Spleen (tissue), 7 donors: ENCODE measurements around the gene HSPA1L.
"Not testable (repeated sequence)": the region's sequence is repeated elsewhere in the genome, so short reads cannot be mapped to it uniquely, and the experiment has no call there.

ENCODE experiments used
- POLR2A ChIP-seq, 3 donors: fragments of 450-650 bp; IDR thresholded peaks; one replicate each; pipeline ENCODE4 v1.5.1; 2017; ENCODE audit warnings: antibody characterized with exemption in 3 of 3, mild to moderate bottlenecking in 1 of 3
- POLR2AphosphoS5 ChIP-seq, 3 donors: sonication (generic); formaldehyde crosslinking; IDR thresholded peaks; one replicate each; pipeline ENCODE4 v1.5.1; 2017; ENCODE audit warnings: antibody characterized with exemption in 3 of 3
- TF ChIP-seq, protein P1 (sequence below), 11 experiments: fragments of 200-600 bp in 7 of 11; fragments of 450-650 bp in 4 of 11; sonication (generic) in 4 of 11; IDR thresholded peaks in 8 of 11; conservative IDR thresholded peaks in 3 of 11; 1 replicate in 7 of 11; 2 replicates in 4 of 11; pipeline versions ENCODE4 v1.4.0 to v1.8.0; 2016 to 2021; ENCODE audit warnings: antibody characterized with exemption in 11 of 11, inconsistent platforms in 4 of 11, mild to moderate bottlenecking in 1 of 11
- donor health status: DM: no; HTN: no; CAD: no; lungs with moderate emphysema.
- donor health status: DM: no; HTN: no; CAD: no.
- donor health status: DM: no; HTN: no; CAD: no.

DNA sequence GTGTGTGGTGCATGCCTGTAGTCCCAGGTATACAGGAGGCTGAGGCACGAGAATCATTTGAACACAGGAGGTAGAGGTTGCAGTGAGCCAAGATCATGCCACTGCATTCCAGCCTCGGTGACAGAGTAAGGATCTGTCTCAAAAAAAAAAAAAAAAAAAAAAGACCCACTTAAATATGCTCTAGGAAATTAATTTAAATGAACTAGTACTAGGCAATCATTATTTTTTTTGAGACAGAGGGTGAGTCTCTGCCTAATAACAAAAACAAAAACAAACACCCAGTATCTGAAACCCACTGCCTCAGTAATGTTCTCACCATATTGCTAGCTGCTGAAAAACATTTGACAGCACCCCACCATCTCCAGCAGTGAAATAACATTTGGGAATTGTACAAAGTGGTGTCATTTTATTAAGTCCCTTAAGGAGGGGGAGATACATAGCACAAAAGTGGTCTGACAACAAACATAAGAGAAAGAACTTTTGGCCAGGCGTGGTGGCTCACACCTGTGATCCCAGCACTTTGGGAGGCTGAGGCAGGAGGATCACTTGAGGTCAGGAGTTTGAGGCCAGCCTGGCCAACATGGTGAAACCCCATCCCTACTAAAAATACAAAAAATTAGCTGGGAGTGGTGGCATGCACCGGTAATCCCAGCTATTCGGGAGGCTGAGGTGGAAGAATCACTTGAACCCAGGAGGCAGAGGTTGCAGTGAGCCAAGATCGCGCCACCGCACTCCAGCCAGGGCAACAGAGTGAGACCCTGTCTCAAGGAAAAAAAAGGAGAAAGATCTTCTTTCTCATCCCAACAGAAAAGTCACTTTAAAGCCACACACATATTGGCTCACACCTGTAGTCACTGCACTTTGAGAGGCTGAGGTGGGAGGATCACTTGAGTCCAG, 13.8 kb downstream of the HSPA1L start:
- TF ChIP-seq, protein P1, sequence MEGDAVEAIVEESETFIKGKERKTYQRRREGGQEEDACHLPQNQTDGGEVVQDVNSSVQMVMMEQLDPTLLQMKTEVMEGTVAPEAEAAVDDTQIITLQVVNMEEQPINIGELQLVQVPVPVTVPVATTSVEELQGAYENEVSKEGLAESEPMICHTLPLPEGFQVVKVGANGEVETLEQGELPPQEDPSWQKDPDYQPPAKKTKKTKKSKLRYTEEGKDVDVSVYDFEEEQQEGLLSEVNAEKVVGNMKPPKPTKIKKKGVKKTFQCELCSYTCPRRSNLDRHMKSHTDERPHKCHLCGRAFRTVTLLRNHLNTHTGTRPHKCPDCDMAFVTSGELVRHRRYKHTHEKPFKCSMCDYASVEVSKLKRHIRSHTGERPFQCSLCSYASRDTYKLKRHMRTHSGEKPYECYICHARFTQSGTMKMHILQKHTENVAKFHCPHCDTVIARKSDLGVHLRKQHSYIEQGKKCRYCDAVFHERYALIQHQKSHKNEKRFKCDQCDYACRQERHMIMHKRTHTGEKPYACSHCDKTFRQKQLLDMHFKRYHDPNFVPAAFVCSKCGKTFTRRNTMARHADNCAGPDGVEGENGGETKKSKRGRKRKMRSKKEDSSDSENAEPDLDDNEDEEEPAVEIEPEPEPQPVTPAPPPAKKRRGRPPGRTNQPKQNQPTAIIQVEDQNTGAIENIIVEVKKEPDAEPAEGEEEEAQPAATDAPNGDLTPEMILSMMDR (IDR thresholded peaks at IDR 0.05 in 8 of 11, conservative IDR thresholded peaks at IDR 0.05 in 3 of 11): not testable (repeated sequence)
- TF ChIP-seq POLR2AphosphoS5, POLR2A (IDR thresholded peaks at IDR 0.05): not testable (repeated sequence)
